Measurements from ENCODE around the gene DNAH3. TPM values are rescaled to one million over a fixed set of nuclear protein-coding genes. Genes with fewer than 3 reads are reported as not detected.
"Not testable (repeated sequence)": the region's sequence is repeated elsewhere in the genome, so short reads cannot be mapped to it uniquely, and the experiment has no call there.

Gene DNAH3
- total RNA-seq, 2 experiments from 2014 or later: not detected

- Mint-ChIP-seq H3K36me3 (no peaks in the 10 kb centered on the region), H3K27ac (no peak overlapping the region), H3K27me3 (peaks cover 8% of the 10 kb centered on the region), H3K9me3 (no peaks in the 10 kb centered on the region), H3K4me1 (ENCODE audit: low read depth) (no peaks in the 10 kb centered on the region), H3K4me3 (no peak overlapping the region)
- ChIA-PET CTCF (no interaction called here), POLR2A (no interaction called here)
- DNase-seq: no peak
- intact Hi-C loops (cut with micrococcal nuclease): no loop called here
Measured at GRCh38 chr16:21005008-21005407, 145.6 kb downstream of the DNAH3 start.

GRCh38 chr16:21001262-21001661, 149.4 kb downstream of the DNAH3 start:
- no peak overlapping the region for H3K4me3 Mint-ChIP-seq
- H3K27ac Mint-ChIP-seq: no peak overlapping the region
- peaks cover 1% of the 10 kb centered on the region for H3K27me3 Mint-ChIP-seq
- CTCF ChIA-PET: interaction anchor here (0.6 to 1.2 kb wide), 6 partner anchors 61 to 195 kb away, joined by 3 to 4 read pairs (median 3); partner anchors contain the start of genes ERI2 and REXO5
- H3K9me3 Mint-ChIP-seq: no peaks in the 10 kb centered on the region
- intact Hi-C loops (cut with micrococcal nuclease): loop anchor here (1.0 kb wide), 1 partner anchor 151 kb away; no protein-coding TSS in a partner anchor
- POLR2A ChIA-PET: no interaction called here
- H3K4me1 Mint-ChIP-seq (ENCODE audit: low read depth): no peaks in the 10 kb centered on the region
- H3K36me3 Mint-ChIP-seq: no peaks in the 10 kb centered on the region
- peak; percentile 53 for DNase-seq

- no peak for DNase-seq
- Mint-ChIP-seq H3K4me1 (ENCODE audit: low read depth) (no peaks in the 10 kb centered on the region), H3K4me3 (no peak overlapping the region), H3K27ac (no peak overlapping the region), H3K27me3 (peaks cover 1% of the 10 kb centered on the region), H3K9me3 (no peaks in the 10 kb centered on the region), H3K36me3 (no peaks in the 10 kb centered on the region)
- ChIA-PET POLR2A (no interaction called here), CTCF (no interaction called here)
- intact Hi-C loops (cut with micrococcal nuclease): no loop called here
Measured at GRCh38 chr16:20997147-20997546, 153.5 kb downstream of the DNAH3 start.

- DNase-seq: no peak
- intact Hi-C loops (cut with micrococcal nuclease): no loop called here
- H3K4me3 Mint-ChIP-seq: no peak overlapping the region
- CTCF ChIA-PET: interaction anchor here (1.3 kb wide), 1 partner anchor 32 kb away, joined by 4 read pairs; no protein-coding TSS in a partner anchor
- H3K9me3 Mint-ChIP-seq: no peaks in the 10 kb centered on the region
- POLR2A ChIA-PET: no interaction called here
- peaks cover 1% of the 10 kb centered on the region for H3K27me3 Mint-ChIP-seq
- no peaks in the 10 kb centered on the region for H3K4me1 Mint-ChIP-seq (ENCODE audit: low read depth)
- H3K36me3 Mint-ChIP-seq: no peaks in the 10 kb centered on the region
- H3K27ac Mint-ChIP-seq: no peak overlapping the region
Measured at GRCh38 chr16:20995711-20996110, 154.9 kb downstream of the DNAH3 start.

- H3K4me1 Mint-ChIP-seq (ENCODE audit: low read depth); DNase-seq; CTCF ChIA-PET; H3K36me3 Mint-ChIP-seq; H3K9me3 Mint-ChIP-seq; H3K4me3 Mint-ChIP-seq; H3K27ac Mint-ChIP-seq; H3K27me3 Mint-ChIP-seq; intact Hi-C loops (cut with micrococcal nuclease); POLR2A ChIA-PET: not testable (repeated sequence)
Measured at GRCh38 chr16:20989496-20990070, 161.1 kb downstream of the DNAH3 start.

- ChIA-PET CTCF (interaction anchor here (0.6 kb wide), 1 partner anchor 1112 kb away, joined by 3 read pairs; no protein-coding TSS in a partner anchor), POLR2A (no interaction called here)
- no peaks in the 10 kb centered on the region for H3K9me3 Mint-ChIP-seq
Measured at GRCh38 chr16:20987049-20987448, 163.6 kb downstream of the DNAH3 start.

GRCh38 chr16:20984019-20984418, 166.6 kb downstream of the DNAH3 start:
- Mint-ChIP-seq H3K27me3 (peaks cover 5% of the 10 kb centered on the region), H3K4me1 (ENCODE audit: low read depth) (no peaks in the 10 kb centered on the region), H3K4me3 (no peak overlapping the region), H3K27ac (no peak overlapping the region), H3K9me3 (no peaks in the 10 kb centered on the region), H3K36me3 (no peaks in the 10 kb centered on the region)
- DNase-seq: no peak
- CTCF ChIA-PET: no interaction called here
- POLR2A ChIA-PET: no interaction called here
- intact Hi-C loops (cut with micrococcal nuclease): no loop called here

More at GRCh38 chr16:20987049-20987448, 163.6 kb downstream of the DNAH3 start:
- no peaks in the 10 kb centered on the region for H3K4me1 Mint-ChIP-seq (ENCODE audit: low read depth)
- intact Hi-C loops (cut with micrococcal nuclease): no loop called here
- peaks cover 5% of the 10 kb centered on the region for H3K27me3 Mint-ChIP-seq
- H3K4me3 Mint-ChIP-seq: no peak overlapping the region
- no peaks in the 10 kb centered on the region for H3K36me3 Mint-ChIP-seq
- DNase-seq: no peak
- no peak overlapping the region for H3K27ac Mint-ChIP-seq

- POLR2A ChIA-PET: no interaction called here
- Mint-ChIP-seq H3K27ac (no peak overlapping the region), H3K36me3 (no peaks in the 10 kb centered on the region), H3K4me3 (no peak overlapping the region), H3K4me1 (ENCODE audit: low read depth) (no peaks in the 10 kb centered on the region), H3K27me3 (peaks cover 7% of the 10 kb centered on the region), H3K9me3 (no peaks in the 10 kb centered on the region)
- intact Hi-C loops (cut with micrococcal nuclease): no loop called here
- no peak for DNase-seq
- CTCF ChIA-PET: no interaction called here
Measured at GRCh38 chr16:20976576-20976975, 174.1 kb downstream of the DNAH3 start.

GRCh38 chr16:20973201-20973600, 177.4 kb downstream of the DNAH3 start:
- H3K27me3 Mint-ChIP-seq; CTCF ChIA-PET; POLR2A ChIA-PET; H3K4me3 Mint-ChIP-seq; H3K9me3 Mint-ChIP-seq; H3K4me1 Mint-ChIP-seq (ENCODE audit: low read depth); DNase-seq; H3K36me3 Mint-ChIP-seq; H3K27ac Mint-ChIP-seq; intact Hi-C loops (cut with micrococcal nuclease): not testable (repeated sequence)

GRCh38 chr16:20971401-20971800, 179.2 kb downstream of the DNAH3 start:
- CTCF ChIA-PET: no interaction called here
- H3K4me3 Mint-ChIP-seq: no peak overlapping the region
- H3K36me3 Mint-ChIP-seq: no peaks in the 10 kb centered on the region

GRCh38 chr16:20969386-20969785, 181.3 kb downstream of the DNAH3 start:
- no peaks in the 10 kb centered on the region for H3K36me3 Mint-ChIP-seq
- H3K4me3 Mint-ChIP-seq: no peak overlapping the region
- H3K27me3 Mint-ChIP-seq: peaks cover 3% of the 10 kb centered on the region
- H3K9me3 Mint-ChIP-seq: no peaks in the 10 kb centered on the region
- H3K4me1 Mint-ChIP-seq (ENCODE audit: low read depth): no peaks in the 10 kb centered on the region
- POLR2A ChIA-PET: no interaction called here
- H3K27ac Mint-ChIP-seq: no peak overlapping the region
- CTCF ChIA-PET: no interaction called here
- DNase-seq: no peak
- intact Hi-C loops (cut with micrococcal nuclease): no loop called here

More at GRCh38 chr16:20971401-20971800, 179.2 kb downstream of the DNAH3 start:
- no peak for DNase-seq
- Mint-ChIP-seq H3K27me3 (peaks cover 7% of the 10 kb centered on the region), H3K27ac (no peak overlapping the region), H3K9me3 (no peaks in the 10 kb centered on the region), H3K4me1 (ENCODE audit: low read depth) (no peaks in the 10 kb centered on the region)
- intact Hi-C loops (cut with micrococcal nuclease): no loop called here
- POLR2A ChIA-PET: no interaction called here

- Mint-ChIP-seq H3K4me3 (no peak overlapping the region), H3K4me1 (ENCODE audit: low read depth) (no peaks in the 10 kb centered on the region), H3K36me3 (no peaks in the 10 kb centered on the region), H3K27me3 (peaks cover 3% of the 10 kb centered on the region), H3K9me3 (no peaks in the 10 kb centered on the region), H3K27ac (no peak overlapping the region)
- DNase-seq: no peak
- CTCF ChIA-PET: no interaction called here
- POLR2A ChIA-PET: no interaction called here
- intact Hi-C loops (cut with micrococcal nuclease): no loop called here
Measured at GRCh38 chr16:20968765-20969164, 181.9 kb downstream of the DNAH3 start.

- H3K27me3 Mint-ChIP-seq: no peaks in the 10 kb centered on the region
- no peaks in the 10 kb centered on the region for H3K36me3 Mint-ChIP-seq
- H3K4me1 Mint-ChIP-seq (ENCODE audit: low read depth): no peaks in the 10 kb centered on the region
- H3K9me3 Mint-ChIP-seq: no peaks in the 10 kb centered on the region
- ChIA-PET POLR2A (no interaction called here), CTCF (no interaction called here)
- H3K4me3 Mint-ChIP-seq: no peak overlapping the region
- no peak overlapping the region for H3K27ac Mint-ChIP-seq
- no peak for DNase-seq
- intact Hi-C loops (cut with micrococcal nuclease): no loop called here
Measured at GRCh38 chr16:20960899-20961298, 189.7 kb downstream of the DNAH3 start.

Measured in activated CD4-positive, alpha-beta memory T cell treated with anti-CD3 and anti-CD28 coated beads for 36 hours (primary cell).